Measurements from ENCODE around the gene RIN3.

- no peak for TF ChIP-seq CTCF (IDR thresholded peaks at IDR 0.05)
- no peak for TF ChIP-seq POLR2A (IDR thresholded peaks at IDR 0.05)
Measured at GRCh38 chr14:92703516-92703915, 189.9 kb downstream of the RIN3 start.

All from adrenal gland (tissue), 5 donors.